Neural progenitor cell (in vitro differentiated cells): ENCODE data around the gene PPP2R2C. TPM values are rescaled to one million over a fixed set of nuclear protein-coding genes. Genes with fewer than 3 reads are reported as not detected.

ENCODE experiments used
- DNase-seq: peaks from one replicate; pipeline ENCODE4 v3.0.0-alpha.2; 2016; ENCODE audit warnings: low spot score
- H2AFZ ChIP-seq: fragments of 200-600 bp; sonication (generic); replicated peaks from 2 replicates; pipeline ENCODE4 v1.6.1; 2016; ENCODE audit warnings: antibody characterized with exemption
- H3F3A ChIP-seq: fragments of 200-600 bp; sonication (generic); 2 replicates; pipeline ENCODE4 v1.6.1; 2016; ENCODE audit warnings: antibody characterized with exemption, low read depth
- H3K27ac ChIP-seq: fragments of 200-600 bp; sonication (generic); 2 replicates; pipeline ENCODE4 v1.5.1; 2016; ENCODE audit warnings: mild to moderate bottlenecking
- H3K27me3 ChIP-seq: fragments of 200-600 bp; sonication (generic); 2 replicates; pipeline ENCODE4 v1.6.1; 2016; ENCODE audit warnings: mild to moderate bottlenecking, moderate library complexity
- H3K36me3 ChIP-seq: fragments of 200-600 bp; sonication (generic); 2 replicates; pipeline ENCODE4 v1.5.1; 2016
- H3K4me1 ChIP-seq: fragments of 200-600 bp; sonication (generic); 2 replicates; pipeline ENCODE4 v1.6.1; 2016; ENCODE audit warnings: mixed run types
- H3K4me2 ChIP-seq: fragments of 200-600 bp; sonication (generic); 2 replicates; pipeline ENCODE4 v1.6.1; 2016
- H3K4me3 ChIP-seq: fragments of 200-600 bp; sonication (generic); 2 replicates; pipeline ENCODE4 v1.5.1; 2016
- H3K79me2 ChIP-seq: fragments of 200-600 bp; sonication (generic); 2 replicates; pipeline ENCODE4 v1.6.1; 2016; ENCODE audit warnings: low read depth
- H3K9ac ChIP-seq: fragments of 200-600 bp; sonication (generic); 2 replicates; pipeline ENCODE4 v1.6.1; 2016
- H3K9me3 ChIP-seq: fragments of 200-600 bp; sonication (generic); 2 replicates; pipeline ENCODE4 v1.5.1; 2016; ENCODE audit warnings: low read depth
- H4K20me1 ChIP-seq: fragments of 200-600 bp; sonication (generic); 2 replicates; pipeline ENCODE4 v1.6.1; 2016; ENCODE audit warnings: low read depth
- H3K27ac Mint-ChIP-seq: 3 replicates; pipeline ENCODE4 v1.8.0; 2021; ENCODE audit warnings: mixed read lengths
- H3K27me3 Mint-ChIP-seq: 2 replicates; pipeline ENCODE4 v1.8.0; 2022; ENCODE audit warnings: low read depth, mild to moderate bottlenecking, inconsistent platforms, moderate library complexity, mixed read lengths; ENCODE audit not compliant: insufficient read depth
- H3K36me3 Mint-ChIP-seq: 3 replicates; pipeline ENCODE4 v1.8.0; 2021; ENCODE audit warnings: mixed read lengths
- H3K4me1 Mint-ChIP-seq: 3 replicates; pipeline ENCODE4 v1.8.0; 2021; ENCODE audit warnings: mixed read lengths
- H3K4me3 Mint-ChIP-seq: 3 replicates; pipeline ENCODE4 v1.8.0; 2021; ENCODE audit warnings: mild to moderate bottlenecking, moderate library complexity, mixed read lengths
- H3K9me3 Mint-ChIP-seq: 3 replicates; pipeline ENCODE4 v1.8.0; 2020; ENCODE audit warnings: mixed read lengths
- CTCF ChIP-seq: fragments of 200-600 bp; sonication (generic); IDR thresholded peaks from 2 replicates; pipeline ENCODE4 v1.5.1; 2017; ENCODE audit warnings: antibody characterized with exemption, mild to moderate bottlenecking
- EZH2 ChIP-seq: fragments of 200-600 bp; sonication (generic); IDR thresholded peaks from 2 replicates; pipeline ENCODE4 v1.6.1; 2017; ENCODE audit warnings: antibody characterized with exemption, mild to moderate bottlenecking, moderate library complexity
- EZH2phosphoT487 ChIP-seq: fragments of 200-600 bp; sonication (generic); IDR thresholded peaks from 2 replicates; pipeline ENCODE4 v1.6.1; 2017; ENCODE audit warnings: antibody characterized with exemption
- total RNA-seq: library from RNA; depleted of rRNA; stranded (reverse); fragments of >200 nt; gene quantifications from 2 replicates; pipeline ENCODE4 v1.2.3, GENCODE V29; 2015; ENCODE audit warnings: low replicate concordance

The PPP2R2C gene
- total RNA-seq, 1 donor from 2014 or later = 3.5 TPM

GRCh38 chr4:6386091-6386490 is 86.3 kb downstream of the PPP2R2C start:
- no peaks in the 10 kb centered on the region for H3K9me3 Mint-ChIP-seq
- H3F3A ChIP-seq = no peaks in the 10 kb centered on the region
- no peaks in the 10 kb centered on the region for H4K20me1 ChIP-seq
- no peaks in the 10 kb centered on the region for H3K27me3 ChIP-seq
- H3K9me3 ChIP-seq = no peaks in the 10 kb centered on the region
- H3K36me3 ChIP-seq = no peaks in the 10 kb centered on the region
- H3K27me3 Mint-ChIP-seq = peaks cover 18% of the 10 kb centered on the region
- H3K4me3 Mint-ChIP-seq = no peak overlapping the region
- no peaks in the 10 kb centered on the region for H3K36me3 Mint-ChIP-seq
- H3K4me1 Mint-ChIP-seq = peaks cover 2% of the 10 kb centered on the region
- H3K4me3 ChIP-seq = no peak overlapping the region
- no peak overlapping the region for H2AFZ ChIP-seq
- no peak for TF ChIP-seq CTCF
- TF ChIP-seq EZH2phosphoT487 = no peak
- TF ChIP-seq EZH2 = no peak
- no peak overlapping the region for H3K27ac Mint-ChIP-seq
- no peak overlapping the region for H3K27ac ChIP-seq
- H3K9ac ChIP-seq = no peak overlapping the region
- H3K4me1 ChIP-seq = peaks cover 8% of the 10 kb centered on the region
- H3K4me2 ChIP-seq = no peak overlapping the region
- H3K79me2 ChIP-seq = no peaks in the 10 kb centered on the region
- no peak for DNase-seq

DNA sequence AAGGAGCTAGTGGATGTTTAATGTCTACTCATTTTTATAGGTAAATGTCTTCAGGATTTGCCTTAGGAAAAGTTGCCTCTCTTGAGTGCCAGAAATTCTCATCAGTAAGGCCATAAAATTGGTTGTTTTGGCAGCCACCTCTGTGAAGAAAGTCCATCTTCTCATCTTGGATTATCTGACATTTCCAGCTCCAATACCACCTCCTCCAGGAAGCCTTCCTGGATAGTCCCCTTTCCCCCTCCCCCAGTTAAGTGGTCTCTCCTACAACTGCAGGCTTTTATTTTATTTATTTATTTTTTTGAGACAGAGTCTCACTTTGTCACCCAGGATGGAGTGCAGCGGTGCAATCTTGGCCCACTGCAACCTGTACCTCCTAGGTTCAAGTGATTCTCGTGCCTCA is 87.1 kb downstream of the PPP2R2C start:
- H4K20me1 ChIP-seq = no peaks in the 10 kb centered on the region
- H3K36me3 Mint-ChIP-seq = no peaks in the 10 kb centered on the region
- no peak overlapping the region for H3K4me2 ChIP-seq
- peaks cover 18% of the 10 kb centered on the region for H3K27me3 Mint-ChIP-seq
- H2AFZ ChIP-seq = no peak overlapping the region
- H3F3A ChIP-seq = no peaks in the 10 kb centered on the region
- H3K27me3 ChIP-seq = no peaks in the 10 kb centered on the region
- H3K4me3 ChIP-seq = no peak overlapping the region
- H3K4me1 Mint-ChIP-seq = peaks cover 2% of the 10 kb centered on the region
- H3K4me3 Mint-ChIP-seq = no peak overlapping the region
- no peaks in the 10 kb centered on the region for H3K36me3 ChIP-seq
- TF ChIP-seq EZH2 = no peak
- TF ChIP-seq CTCF = no peak
- TF ChIP-seq EZH2phosphoT487 = no peak
- H3K9me3 Mint-ChIP-seq = no peaks in the 10 kb centered on the region
- H3K27ac ChIP-seq = no peak overlapping the region
- no peak overlapping the region for H3K9ac ChIP-seq
- no peaks in the 10 kb centered on the region for H3K79me2 ChIP-seq
- no peaks in the 10 kb centered on the region for H3K9me3 ChIP-seq
- DNase-seq = no peak
- H3K27ac Mint-ChIP-seq = no peak overlapping the region
- peaks cover 7% of the 10 kb centered on the region for H3K4me1 ChIP-seq

DNA sequence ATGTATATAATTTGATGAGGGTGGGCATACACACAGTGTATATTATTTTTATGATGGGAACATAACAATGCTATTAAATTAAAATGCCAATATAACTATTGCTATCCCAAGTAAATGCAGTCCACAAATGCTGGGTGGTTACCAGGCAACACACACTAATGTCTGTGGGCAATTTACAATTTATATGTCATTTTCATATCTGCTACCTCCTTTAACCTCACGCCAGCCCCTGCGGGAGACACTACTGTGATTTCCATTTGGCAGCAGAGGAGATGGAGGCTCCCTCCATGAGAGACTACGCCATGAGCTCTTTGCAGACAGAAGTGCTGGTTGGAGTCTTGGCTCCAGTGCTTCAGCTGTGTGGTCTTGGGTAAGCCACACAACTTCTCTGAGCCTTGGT is 87.9 kb downstream of the PPP2R2C start:
- H2AFZ ChIP-seq = no peak overlapping the region
- no peak overlapping the region for H3K4me2 ChIP-seq
- H3K27ac Mint-ChIP-seq = no peak overlapping the region
- no peaks in the 10 kb centered on the region for H3K9me3 Mint-ChIP-seq
- H3K27ac ChIP-seq = no peak overlapping the region
- no peaks in the 10 kb centered on the region for H3K79me2 ChIP-seq
- TF ChIP-seq CTCF = no peak
- no peaks in the 10 kb centered on the region for H3K36me3 Mint-ChIP-seq
- H3K9ac ChIP-seq = no peak overlapping the region
- H3K4me1 Mint-ChIP-seq = peaks cover 5% of the 10 kb centered on the region
- H3K4me1 ChIP-seq = peaks cover 10% of the 10 kb centered on the region
- peaks cover 20% of the 10 kb centered on the region for H3K27me3 Mint-ChIP-seq
- no peaks in the 10 kb centered on the region for H3F3A ChIP-seq
- no peak overlapping the region for H3K4me3 ChIP-seq
- no peaks in the 10 kb centered on the region for H3K9me3 ChIP-seq
- H3K27me3 ChIP-seq = no peaks in the 10 kb centered on the region
- H4K20me1 ChIP-seq = no peaks in the 10 kb centered on the region
- H3K4me3 Mint-ChIP-seq = no peak overlapping the region
- no peaks in the 10 kb centered on the region for H3K36me3 ChIP-seq
- DNase-seq = no peak

DNA sequence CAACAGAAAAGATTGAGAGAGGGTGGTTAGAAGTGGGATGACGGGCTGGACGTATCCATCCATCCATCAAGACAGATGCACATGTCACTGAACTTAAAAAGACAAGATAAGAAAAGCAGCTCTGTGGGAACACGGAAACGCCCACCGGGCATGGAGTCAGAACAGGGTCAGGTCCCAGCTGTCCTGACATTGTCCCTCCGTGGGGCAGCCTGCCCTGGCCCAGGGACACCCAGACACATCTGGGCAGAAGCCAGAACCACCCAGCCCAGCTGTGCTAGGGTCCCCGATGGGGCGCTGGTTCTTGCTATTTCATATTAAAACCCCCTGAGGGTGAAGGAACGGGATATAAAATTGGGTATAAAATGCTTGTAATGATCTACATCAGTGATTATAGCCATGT is 88.5 kb downstream of the PPP2R2C start:
- Histone ChIP-seq H3K4me1 (peaks cover 15% of the 10 kb centered on the region), H2AFZ (no peak overlapping the region), H3K36me3 (no peaks in the 10 kb centered on the region), H3K4me3 (no peak overlapping the region), H3F3A (no peaks in the 10 kb centered on the region), H3K27ac (no peak overlapping the region), H3K79me2 (no peaks in the 10 kb centered on the region), H3K4me2 (no peak overlapping the region), H3K27me3 (no peaks in the 10 kb centered on the region), H4K20me1 (no peaks in the 10 kb centered on the region), H3K9me3 (no peaks in the 10 kb centered on the region), H3K9ac (no peak overlapping the region)
- Mint-ChIP-seq H3K36me3 (no peaks in the 10 kb centered on the region), H3K27ac (no peak overlapping the region), H3K4me3 (no peak overlapping the region), H3K4me1 (peaks cover 9% of the 10 kb centered on the region), H3K27me3 (peaks cover 24% of the 10 kb centered on the region), H3K9me3 (no peaks in the 10 kb centered on the region)
- no peak for TF ChIP-seq EZH2
- DNase-seq = no peak
